GM18498 (cell line): Measurements from ENCODE around the gene CST7.
"Not testable (repeated sequence)": the region's sequence is repeated elsewhere in the genome, so short reads cannot be mapped to it uniquely, and the experiment has no call there.

Experiments used
- ATAC-seq: cut with Tn5 transposase; IDR thresholded peaks from one replicate; pipeline ENCODE4 v1.9.1; 2021; ENCODE audit warnings: mild to moderate bottlenecking, moderate library complexity; ENCODE audit not compliant: unreplicated experiment

Gene CST7, protein sequence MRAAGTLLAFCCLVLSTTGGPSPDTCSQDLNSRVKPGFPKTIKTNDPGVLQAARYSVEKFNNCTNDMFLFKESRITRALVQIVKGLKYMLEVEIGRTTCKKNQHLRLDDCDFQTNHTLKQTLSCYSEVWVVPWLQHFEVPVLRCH

DNA sequence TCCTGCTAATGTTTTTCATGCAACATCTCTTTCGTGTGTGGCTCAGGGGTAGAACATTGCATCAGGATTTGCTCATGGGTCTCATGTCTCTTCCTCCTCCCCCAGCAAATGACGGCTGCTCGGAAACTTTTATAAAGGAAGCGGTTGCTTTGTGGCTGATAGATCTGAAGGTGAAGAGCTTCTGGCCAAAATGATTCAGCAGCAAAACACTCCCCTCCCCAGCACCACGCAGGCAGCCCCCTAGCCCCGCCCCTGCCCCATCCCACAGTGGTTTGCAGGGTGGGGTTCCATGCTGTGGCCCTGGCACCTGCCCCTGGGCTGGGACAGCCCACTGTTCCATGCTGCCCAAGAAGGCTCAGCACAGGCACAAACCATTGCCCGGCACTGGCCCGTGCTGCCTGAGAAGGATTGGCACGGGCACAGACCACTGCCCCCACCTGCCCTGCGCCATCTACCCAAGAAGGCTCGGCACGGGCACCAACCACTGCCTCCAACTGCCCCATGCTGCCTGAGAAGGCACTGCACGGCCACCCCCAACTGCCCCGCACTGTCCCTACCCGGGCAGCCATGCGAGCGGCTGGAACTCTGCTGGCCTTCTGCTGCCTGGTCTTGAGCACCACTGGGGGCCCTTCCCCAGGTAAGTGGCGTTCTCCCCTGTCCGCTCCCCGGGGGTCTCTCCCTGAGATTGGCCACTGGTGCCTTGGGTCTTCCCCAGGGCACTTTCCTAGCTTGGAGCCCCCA lies at the start of gene CST7:
TSS of gene CST7 (plus strand) at position 331 of the 741 bp plus-strand sequence. CDS start at position 568, 237 bp downstream.
- peak; percentile 60 for ATAC-seq

DNA sequence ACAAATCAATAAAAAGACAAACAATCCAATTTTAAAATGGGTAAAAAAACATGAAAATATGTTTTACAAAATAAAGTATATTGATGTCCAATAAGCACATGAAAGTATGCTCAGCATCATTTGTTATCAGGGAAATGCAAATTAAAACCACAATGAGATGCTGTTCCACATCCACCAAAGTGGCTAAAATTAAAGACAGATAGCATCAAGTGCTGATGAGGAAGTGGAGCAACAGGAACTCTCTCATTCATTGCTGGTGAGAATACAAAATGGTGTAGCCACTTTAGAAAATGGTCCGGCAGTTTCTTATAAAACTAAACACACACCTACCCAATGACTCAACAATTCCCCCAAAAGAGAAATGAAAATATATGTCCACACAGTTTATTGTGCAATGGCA lies 42.3 kb upstream of the CST7 start:
- no peak for ATAC-seq

DNA sequence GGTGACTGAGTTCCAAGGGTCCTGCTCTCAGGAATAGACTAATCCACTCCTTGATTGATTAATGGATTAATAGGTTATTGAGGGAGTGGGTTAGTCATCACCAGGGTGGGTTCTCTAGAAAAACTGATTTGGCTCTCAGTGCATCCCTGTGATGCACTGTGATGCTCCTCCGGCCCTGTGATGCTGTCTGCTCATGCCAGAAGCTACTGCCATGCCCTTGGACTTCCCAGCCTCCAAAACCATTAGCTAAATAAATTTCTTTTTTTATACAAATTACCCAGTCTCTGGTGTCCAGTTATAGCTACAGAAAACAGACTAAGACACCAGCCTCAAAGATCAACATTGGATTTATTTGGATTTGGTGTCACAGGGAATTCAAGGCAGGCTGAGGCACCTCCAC lies 40.4 kb upstream of the CST7 start:
- ATAC-seq, result no peak

DNA sequence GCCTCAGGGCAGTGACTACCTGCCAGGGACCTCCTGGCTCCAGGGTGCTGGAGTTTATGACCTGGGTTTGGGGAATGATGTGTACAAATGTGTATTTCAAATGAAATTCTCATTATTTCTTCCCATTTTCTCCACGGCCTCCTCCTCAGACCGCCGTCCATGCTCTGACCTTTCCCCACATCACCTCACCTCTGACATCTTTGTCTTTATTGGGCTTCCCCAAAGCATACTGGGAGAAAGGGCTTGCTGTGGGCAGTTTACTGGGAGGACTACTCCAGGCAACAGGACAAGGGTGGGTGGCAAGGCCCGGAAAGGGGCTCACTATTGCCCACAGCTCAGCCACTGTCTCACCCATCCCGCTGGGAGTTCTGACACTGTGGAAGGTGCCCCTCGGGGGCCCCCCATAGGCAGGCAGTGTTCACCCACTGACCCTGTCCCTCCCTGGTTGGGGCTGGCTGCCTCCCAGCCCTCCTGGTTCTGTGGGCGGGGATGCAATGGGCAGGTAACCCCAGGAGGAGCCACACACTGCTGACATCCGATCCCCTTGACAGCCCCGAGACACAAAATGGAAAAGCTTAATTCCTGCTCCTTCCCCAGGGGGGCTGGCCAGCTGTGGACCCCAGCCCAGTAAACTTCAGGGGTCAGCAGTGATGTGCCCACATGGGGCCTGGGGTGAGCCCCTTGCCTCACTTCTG lies 39.8 kb upstream of the CST7 start:
- no peak for ATAC-seq

DNA sequence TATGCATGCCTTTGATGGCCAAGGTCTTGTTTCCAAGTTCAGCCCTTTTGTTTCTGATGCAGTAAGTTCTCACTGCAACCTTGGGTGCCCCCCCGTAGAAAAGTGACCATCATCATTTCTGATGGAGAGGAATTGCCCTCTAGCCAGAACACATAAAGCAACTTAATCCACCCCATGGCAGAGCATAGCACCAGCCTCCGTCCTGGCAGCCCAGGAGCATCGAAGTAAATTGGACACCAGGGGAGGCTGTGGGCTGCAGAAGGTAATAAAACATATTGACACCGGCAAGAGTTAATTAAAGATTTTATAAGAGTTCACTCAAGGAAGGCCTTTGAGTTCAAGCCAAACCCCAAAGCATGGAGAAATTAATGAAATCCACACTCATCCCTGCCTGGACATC lies 39.2 kb upstream of the CST7 start:
- no peak for ATAC-seq

DNA sequence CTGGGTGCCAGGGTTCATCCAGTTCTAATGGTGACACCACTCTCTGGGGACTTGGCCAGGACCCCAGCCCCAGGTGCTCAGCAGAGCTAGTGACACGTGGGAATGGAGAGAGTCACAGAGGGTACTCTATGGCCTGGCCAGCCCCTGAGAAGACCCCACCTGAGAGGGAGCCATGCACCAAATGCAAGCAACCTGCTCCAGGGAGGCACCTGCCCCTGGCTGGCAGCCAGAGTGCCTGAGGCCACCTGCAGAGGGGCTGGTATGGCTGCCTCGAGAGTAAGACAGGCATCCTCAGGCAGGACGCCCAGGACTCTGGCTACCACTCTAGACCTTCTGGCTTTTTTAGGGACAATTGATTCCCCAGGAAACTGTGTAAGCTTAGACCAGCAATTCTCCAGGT lies 38.6 kb upstream of the CST7 start:
- no peak for ATAC-seq

DNA sequence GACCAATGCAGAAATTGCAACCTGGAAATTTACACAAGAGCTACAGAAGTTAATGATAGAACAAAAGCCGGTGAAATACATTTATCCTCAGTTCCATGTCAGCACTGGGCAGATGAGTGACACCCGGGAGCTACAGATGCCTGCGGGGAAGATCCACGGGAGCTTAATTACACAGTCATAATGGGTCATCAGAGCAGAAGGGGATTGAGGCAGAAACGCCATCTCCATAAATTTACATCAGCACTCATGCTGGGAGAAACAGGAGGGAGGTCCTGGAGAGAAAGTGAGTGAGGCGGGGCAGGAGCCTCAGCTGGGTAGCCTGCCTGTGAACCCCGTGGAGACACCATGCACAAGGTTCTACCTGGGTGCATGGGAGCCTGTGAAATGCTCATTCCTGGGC lies 37.6 kb upstream of the CST7 start:
- ATAC-seq, result no peak

DNA sequence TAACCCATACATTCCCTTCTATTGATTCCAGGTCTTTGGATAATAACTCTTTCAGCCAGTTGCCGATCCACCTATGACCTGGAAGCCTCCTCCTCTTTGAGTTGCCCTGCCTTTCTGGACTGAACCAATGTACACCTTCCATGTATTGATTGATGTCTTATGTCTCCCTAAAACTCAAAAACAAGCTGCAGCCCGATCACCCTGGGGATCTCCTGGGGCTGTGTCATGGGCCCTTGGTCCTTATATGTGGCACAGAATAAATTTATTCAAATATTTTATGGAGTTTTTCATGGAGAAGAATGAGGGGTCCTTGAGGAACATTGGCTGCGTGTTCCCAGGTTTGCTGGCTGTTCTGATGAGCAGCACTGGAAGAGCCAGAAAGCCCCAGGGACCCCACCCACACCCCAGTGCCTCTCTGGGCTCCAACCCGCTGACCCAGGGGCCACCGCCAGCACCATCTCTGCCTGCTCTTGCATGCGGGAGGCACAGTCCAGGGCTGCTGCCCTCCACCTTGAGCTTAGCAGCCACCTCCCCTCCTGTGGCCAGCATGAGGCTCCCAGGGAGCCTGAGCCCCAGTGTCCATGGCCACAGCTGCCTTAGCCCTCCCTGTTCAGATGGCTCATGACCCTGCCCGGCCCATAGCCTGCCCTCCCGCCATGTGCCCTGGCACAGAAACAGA lies 36.5 kb upstream of the CST7 start:
- no peak for ATAC-seq

DNA sequence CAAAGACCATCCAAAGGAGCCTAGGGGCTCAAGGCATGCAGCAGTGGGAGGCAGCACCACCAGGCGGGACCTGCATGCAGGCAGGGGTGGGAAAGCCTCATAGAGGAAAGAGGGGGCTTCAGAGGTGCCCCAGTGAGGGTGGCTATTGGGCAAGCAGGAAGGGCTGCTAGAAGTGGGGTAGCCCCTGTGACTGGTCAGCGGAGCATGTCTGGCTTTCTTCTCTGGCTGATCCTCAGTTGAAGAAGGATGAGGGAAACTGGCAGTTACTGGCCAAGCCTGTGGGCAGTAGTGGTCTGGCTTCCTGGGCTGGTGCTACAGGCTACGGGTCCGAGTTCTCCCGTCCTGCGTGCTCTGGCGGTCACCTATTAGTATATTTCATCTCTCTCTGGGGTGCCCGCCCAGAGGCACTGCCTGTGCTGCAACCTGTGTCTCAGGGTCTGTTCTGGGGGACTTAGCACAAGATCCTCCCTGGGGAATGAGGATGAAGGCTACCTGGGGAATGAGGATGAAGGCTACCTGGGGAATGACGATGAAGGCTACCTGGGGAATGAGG lies 35.9 kb upstream of the CST7 start:
- no peak for ATAC-seq

DNA sequence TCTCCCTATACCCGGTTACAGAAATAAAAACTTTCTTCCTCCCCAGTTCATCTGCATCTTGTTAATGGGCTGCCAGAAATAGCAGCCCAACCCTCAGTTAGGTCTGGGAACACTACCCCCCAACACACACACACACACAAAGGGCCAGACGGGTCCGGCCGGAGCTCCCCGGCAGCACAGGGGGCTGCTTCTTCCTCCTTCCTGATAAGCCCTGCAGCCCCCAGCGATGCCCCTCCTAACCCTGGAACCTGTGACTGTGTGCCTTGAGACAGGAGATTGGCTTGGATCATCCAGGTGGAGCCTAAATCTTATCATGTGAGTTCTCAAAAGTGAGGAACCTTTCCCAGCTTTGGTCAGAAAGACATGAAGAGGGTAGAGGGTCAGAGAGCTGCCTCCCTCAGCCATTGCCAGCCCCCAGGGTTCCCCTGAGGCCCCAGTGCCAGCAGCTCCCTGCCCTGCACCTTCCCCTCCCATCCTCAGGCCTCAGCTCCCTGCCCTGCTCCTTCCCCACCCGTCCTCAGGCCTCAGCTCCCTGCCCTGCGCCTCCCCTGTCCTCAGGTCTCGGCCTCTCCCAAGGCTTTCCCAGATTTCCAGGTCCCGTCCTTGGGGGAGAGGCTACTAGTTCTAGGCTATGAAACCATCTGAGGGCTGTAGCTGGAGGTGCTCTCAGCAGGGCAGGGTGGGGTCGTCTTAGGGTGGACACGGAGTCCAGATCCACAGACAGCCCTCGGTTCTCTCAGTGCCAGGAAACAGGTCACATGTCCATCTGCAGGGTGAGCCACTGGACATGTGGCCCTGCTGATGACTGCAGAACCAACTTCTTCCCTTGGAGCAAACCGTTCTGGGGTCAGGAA lies 34.5 kb upstream of the CST7 start:
- no peak for ATAC-seq

DNA sequence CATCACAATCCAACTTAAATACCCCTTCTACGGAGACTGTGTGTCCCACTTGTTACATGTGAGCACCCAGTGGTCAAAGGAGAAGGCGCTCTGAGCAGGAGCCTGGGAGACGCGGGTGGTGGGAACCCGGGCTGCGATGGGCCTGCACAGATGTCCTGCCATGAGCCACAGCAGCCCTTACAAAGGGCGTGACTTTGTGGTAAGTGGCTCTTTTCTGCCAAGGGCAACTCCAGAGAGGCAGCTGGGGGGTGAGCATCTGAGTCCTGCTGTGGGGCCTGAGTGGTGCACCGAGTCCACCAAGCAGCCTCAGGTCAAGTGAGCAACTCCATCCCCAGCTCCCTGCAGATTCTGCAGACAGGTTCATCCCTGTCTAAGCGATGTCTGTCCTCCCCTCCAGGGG lies 33.6 kb upstream of the CST7 start:
- no peak for ATAC-seq

DNA sequence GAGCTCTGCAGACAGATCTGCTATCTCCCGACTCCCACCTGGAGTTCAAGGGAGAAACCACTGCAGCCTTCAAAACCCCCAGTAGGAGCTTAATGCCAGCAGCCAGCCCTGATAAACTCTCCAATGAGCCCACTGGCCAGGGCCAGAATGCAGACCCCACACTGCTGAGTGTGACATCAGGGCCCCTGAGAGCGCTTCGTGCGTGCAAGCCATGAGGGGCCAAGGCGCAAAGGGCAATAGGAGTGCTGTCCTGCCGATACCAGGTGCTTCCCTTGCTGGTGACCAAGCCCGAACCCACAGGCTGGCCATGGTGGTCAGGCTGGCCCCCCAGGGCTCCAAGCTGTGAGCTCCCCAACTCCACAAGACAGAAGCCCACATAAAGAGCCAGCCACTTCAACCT lies 33.2 kb upstream of the CST7 start:
- no peak for ATAC-seq

DNA sequence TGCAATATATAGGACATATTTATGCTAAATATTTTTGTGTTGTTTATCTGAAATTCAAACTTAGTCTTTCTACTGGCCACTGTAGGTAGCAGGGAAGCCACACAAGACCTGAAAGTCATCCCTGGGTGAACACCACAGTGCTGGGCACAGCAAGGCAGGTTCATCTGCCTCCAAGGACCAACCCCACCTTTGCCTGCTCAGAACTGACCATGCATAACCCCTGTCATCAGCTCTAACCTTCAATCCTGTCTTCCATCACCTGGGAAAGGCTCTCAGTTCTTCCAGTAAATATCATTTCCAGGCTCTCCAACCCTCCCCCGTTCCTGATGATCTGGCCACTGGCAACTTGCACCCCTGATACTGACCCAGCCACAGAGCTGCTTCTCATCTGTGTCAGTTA lies 32.7 kb upstream of the CST7 start:
- no peak for ATAC-seq

DNA sequence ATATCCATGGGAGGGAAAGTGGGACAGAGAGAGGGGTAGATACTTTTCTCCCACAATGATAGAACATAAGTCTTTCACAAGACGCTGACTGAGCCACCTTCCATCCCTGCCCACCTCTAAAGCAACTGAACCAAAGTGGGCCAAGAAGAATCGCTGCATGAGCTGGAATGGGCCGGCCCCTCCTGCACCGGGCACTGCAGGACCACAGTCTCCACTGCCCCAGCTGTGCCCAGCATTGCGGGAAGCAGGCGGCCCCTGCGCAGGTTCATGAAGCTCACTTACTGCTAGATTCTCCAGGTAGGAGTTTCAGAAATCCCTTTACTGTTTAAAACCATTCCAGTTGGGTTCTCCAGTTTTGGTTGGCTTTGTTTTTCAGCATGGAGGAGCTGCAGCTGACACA lies 32.0 kb upstream of the CST7 start:
- ATAC-seq, result no peak

DNA sequence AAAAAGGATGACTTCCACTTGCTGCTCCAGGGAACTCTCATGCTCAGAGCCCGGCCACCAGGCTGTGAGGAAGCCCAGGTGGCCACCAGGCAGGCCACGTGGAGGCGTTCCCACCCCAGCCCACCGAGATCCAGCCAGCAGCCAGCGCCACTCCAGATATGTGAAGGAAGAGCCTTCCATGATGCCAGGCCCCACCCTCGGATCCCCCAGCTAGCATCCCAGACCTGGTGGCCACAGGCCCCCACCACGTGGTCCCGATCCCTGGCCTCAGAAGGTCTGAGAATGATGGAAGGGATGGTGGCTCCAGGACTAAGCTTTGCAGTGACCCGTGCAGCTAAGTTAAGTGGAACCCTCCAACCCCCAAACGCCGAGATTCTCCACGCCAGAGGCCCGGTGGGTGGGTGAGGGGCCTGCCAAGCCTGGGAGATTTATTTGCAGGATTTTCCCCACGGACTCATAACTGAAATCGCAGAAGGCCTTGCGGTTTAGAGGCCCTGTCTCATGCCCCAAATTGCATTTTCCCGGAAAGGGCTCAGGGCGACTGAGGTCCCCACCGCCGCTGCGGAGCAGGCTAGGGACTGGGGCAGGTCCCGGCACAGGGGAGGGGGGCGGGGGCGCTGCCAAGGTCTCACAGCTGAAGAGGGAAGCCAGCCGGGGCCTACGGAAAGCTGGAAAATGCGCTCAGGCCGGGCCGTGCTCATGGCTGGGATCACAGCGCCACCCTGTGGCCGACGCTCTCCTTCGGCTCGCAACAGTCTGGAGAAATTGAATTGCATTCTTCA lies 31.1 kb upstream of the CST7 start:
- ATAC-seq, result no peak

DNA sequence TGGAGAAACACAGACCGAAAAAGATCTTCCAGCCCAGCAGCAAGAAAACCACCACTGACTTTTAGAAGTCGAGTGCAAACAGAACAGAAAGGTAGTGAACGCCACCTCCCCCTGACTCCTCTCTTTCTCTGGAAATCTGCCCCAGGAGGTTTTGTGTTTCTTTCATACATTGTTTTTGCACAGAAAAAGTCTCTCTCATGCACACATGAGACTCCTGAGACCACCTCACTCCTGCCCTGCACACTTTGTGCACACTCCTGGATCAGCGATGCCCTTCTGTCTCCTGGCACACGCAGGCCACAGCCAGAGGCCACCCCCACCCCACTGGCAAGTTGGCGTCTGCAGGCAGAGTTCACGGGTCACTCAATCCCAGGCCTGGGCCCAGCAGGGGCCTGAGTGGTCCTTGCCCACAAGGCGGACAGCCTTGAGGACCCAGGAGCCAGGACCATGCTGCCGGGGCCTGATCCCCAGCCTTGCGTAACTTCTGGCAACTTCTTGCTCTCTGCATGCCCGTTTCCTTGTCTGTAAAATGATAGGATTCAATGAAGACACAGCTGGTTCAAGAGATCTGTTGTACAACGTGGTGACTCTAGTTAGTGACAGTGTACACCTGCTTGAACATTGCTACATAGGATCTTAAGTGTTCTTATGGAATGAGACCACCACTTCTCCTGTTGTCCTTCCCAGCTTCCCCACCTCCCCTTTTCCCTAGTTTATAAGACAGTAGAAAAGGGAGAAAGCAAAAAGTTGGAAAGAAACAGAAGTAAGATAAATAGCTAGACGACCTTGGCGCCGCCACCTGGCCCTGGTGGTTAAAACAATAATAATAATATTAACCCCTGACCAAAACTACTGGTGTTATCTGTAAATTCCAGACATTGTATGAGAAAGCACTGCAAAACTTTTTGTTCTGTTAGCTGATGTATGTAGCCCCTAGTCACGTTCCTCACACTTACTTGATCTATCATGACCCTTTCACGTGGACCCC lies 30.2 kb upstream of the CST7 start:
- ATAC-seq, result no peak

DNA sequence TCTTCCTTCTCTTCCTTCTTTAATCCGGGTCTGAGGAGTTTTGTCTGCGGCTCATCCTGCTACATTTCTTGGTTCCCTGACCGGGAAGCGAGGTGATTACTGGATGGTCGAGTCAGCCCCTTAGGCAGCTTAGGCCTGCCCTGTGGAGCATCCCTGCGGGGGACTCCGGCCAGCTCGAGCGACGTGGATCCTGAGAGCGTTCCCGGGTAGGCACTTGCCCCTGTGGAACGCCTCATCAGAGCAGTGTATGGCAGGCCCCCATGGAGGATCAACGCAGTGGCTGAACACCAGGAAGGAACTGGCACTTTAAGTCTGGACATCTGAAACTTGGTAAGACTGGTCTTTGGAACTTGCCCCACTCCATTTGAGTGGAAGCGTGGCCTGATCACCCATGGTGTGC lies 29.4 kb upstream of the CST7 start:
- ATAC-seq, result not testable (repeated sequence)

DNA sequence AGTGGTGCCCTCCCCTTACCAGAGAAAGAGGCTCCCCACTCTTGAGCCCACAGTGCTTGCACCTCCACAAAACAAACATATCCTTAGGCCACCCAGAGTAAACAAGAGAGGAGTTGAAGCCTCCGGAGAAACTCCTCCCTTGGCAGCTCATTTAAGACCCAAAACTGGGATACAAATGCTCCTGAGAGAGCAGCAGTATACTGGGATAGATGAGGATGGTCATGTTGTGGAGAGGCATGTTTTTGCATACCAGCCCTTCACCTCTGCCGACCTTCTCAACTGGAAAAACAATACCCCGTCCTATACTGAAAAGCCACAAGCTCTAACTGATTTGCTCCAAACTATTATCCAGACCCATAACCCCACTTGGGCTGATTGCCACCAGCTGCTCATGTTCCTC lies 28.4 kb upstream of the CST7 start:
- not testable (repeated sequence) for ATAC-seq

DNA sequence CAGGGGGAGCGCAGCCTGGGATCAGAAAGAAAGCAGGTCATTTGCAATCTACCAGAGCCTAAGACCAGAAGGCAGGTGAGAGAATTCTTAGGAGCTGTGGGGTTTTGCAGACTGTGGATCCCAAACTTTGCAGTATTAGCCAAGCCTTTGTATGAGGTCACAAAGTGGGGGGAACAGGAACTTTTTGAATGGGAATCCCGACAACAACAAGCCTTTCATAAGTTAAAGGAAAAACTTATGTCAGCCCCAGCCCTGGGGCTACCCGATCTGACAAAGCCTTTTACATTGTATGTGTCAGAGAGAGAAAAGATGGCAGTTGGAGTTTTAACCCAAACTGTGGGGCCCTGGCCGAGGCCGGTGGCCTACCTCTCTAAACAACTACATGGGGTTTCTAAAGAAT lies 19.8 kb upstream of the CST7 start:
- not testable (repeated sequence) for ATAC-seq
